ENCODE data around the gene PTK7.

- TF ChIP-seq CTCF (IDR thresholded peaks at IDR 0.05; ENCODE audit: borderline replicate concordance, extremely low read depth, low read length, poor library complexity, severe bottlenecking) (no peak), EZH2 (IDR thresholded peaks at IDR 0.05; ENCODE audit: borderline replicate concordance, low read depth, low read length, severe bottlenecking) (no peak)
Observed at GRCh38 chr6:43193929-43194328, 117.8 kb downstream of the PTK7 start.

Measured in DND-41 (cell line).